GM18511 (cell line): ENCODE results near the gene MEIS3.

Source experiments
- ATAC-seq: cut with Tn5 transposase; IDR thresholded peaks from one replicate; pipeline ENCODE4 v1.9.1; 2021; ENCODE audit warnings: mild to moderate bottlenecking, moderate library complexity; ENCODE audit not compliant: unreplicated experiment

MEIS3 gene

DNA sequence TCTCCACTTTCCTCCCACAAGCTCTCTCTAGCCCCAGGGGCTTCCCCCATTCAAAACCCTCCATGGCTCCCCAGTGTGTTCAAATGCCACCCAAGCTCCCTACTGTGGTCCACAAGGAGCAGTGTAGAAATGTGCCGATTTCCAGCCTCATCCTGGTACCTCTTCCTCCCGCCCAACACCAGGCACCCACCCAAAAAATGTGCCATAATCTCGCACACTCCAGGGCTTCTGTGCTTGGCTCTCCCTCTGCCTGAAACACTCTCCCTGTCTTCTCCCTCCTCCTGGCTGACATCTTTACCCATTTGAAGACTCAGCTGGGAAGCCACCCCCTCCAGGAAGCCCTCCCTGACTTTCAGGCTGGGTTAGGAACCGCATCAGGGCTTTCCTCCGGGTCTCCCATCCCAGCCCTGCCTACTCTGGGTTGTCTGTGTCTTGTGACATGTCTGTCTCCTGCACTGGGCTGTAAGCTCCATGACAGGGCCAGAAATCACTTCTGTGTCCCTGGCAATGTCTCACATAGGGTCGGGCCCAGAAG is 16.6 kb upstream of the MEIS3 start:
- ATAC-seq, result no peak

DNA sequence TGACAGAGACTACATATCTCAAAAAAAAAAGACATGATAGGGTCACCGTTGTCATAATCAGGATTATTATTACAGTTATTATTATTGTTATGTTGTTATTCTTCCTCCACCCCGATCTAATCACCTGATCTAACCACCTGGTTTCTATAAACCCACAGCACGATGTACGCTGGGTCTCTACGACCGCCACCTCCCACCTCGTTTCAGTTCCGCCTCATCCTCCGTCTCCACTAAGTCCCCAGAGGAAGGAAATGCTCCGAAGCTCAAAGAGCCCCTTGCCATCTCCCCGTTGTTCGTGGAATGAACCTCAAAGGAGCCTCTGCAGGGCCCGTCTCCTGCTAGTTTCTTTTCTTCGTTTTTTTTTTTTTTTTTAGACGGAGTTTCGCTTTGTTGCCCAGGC is 15.9 kb upstream of the MEIS3 start:
- ATAC-seq, result no peak

DNA sequence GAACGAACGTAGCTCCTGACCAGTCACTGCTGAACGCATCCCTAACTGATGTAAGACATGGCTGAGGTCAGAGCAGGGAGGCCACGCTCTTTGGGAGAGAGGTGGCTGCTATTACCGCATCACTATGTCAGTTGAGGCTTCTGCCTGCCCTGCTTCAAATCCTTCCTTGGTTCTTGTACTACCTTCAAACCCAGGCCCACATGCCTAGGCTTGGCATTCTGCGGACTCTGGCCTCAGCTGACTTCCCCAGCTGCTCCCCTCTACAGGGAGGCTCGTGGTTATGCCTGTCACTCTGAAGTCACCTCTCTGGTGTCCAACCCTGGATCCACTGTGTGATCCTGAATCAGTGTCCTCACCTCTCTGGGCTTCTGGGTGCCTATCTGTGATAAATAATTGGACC is 14.8 kb upstream of the MEIS3 start:
- no peak for ATAC-seq

GRCh38 chr19:47433121-47433520 is 13.8 kb upstream of the MEIS3 start:
- no peak for ATAC-seq

GRCh38 chr19:47432499-47432898 is 13.2 kb upstream of the MEIS3 start:
- ATAC-seq, result no peak

- no peak for ATAC-seq
Observed at GRCh38 chr19:47432091-47432490, 12.8 kb upstream of the MEIS3 start.

DNA sequence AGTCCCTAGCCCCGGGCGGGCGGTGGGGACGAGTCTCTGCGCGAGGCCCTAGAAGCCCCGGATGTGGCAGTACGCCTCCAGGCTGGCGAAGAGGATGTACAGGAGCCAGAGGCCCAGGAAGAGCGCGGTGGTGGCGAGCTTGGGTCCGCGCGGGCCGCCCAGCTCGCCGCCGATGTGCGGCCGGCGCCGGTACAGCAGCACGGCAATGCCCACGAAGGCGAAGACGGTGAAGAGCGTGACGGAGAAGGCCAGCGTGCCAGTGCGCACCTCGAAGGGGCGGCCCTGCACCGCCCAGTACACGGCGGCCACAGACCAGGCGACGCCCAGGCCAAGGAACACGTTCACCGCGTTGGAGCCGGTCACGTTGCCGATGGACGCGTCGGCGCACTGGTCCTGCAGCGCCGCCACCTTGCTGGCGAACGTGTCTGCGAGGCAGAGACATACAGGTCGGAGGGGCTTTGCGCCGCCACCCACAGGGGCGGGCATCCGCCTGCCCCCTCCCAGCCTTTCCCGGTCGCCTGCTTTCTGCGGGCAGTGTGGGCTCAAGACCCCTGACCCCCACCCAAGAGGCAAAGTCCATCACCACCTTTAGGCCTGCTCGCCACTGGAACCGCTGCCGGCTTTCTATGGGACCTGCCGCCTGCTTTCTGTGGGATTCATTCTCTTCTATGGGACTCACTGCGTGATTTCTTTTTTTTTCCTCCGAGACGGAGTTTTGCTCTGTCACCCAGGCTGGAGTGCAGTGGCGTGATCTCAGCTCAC is 10.9 kb upstream of the MEIS3 start:
- no peak for ATAC-seq

DNA sequence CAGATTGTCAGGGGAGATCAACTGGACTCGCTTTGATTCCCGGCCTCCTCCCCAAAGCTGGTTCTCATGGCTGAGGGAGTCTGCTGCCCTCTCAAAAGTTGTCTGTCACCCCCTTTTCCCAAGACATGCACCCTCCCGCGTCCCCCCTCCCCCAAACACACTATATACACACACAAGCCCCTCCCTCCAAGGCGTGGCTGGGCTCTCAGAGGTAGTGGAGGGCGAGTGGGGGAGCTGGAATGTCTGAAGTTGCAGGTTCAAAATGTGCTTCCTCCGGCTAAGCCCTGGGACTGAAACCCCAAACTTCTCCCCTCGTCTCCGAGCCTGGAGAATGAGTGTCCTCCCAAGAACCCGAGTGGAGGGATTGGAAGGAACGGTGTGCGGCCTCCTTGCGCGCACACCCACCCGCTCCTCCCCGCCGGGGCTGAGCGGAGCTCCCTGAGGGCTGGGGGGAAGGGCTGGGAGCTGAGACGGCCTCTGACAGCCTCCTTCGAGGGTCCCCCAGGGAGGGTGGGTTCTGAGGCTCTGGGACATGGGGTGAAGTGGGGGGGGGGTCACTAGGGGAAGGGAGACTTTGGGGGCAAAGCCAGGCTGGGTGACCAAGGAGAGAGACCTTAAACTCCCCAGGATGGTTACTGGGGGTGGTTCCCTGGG is 9.9 kb upstream of the MEIS3 start:
- ATAC-seq, result no peak

DNA sequence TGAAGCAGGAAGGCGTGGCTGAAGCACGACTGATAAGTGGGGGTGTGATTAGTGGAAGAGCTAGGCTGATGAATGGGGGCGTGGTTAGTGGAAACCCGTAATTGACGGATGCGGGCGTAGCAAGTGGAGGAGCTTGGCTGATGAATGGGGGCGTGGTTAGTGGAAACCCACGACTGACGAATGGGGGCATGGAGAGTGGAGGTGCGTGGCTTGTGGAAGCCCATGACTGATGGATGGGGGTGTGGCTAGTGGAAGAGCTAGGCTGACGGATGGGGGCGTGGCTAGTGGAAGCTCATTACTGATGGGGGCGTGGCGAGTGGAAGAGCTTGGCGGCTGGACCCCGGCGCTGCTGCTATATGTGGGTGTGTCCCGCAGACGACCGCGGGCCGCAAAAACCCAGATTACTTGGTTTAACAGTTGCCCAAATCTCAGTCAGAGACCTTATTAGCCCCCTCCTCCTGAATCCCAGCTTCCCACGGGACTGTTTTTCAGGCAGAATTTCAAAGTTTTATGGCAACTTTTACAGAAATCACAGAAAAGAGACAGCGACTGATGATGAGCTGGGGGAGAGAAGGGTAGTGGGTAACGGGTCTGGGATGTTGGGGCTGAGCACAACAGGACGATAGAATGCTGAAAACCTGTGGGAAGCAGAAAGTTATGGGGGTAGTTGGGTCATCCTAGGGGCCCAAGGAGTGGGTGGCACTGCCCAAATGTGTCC is 9.0 kb upstream of the MEIS3 start:
- no peak for ATAC-seq

DNA sequence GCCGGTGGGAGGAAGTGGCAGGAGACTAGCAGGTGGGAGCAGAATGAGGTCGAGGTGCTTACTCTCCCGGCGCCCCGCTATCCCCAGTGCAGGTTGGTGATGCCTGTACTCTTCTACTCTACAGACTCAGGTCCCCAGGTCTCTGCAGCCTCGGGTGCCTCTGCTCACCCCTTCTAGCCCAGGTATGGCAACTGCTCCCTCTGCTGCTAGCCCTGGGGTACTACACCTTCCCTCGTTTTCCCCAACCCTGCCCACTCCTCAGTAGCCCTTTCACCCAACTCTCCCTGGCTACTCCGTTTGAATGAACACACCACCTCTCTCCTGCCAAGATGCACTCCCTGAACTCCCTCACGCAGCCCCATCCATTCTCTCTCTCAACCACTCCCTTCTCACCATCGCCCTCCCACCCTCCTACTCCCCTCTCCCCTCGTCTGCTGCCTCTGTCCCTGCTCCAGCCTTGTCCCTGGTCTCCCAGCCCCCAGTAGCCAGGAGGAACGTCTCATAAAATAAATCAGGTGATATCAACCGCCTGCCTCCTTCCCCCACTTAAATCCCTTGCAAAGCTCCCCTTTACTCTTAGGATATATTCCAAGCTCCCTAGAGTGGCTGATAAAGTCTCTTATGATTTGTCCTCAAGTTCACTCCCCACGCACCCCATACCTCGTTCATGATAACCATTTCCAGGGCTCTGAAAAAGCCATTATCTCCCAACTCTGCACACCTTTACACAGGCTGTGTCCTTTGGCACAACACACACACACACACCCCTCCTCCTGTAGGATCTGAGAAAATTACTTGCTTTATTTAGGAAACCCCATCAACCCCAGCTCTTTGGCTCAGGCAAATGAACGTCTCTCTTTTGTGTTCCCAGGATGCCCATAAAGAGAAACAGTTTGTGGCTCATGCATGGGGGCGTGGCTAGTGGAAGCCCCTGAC is 8.2 kb upstream of the MEIS3 start:
- no peak for ATAC-seq

DNA sequence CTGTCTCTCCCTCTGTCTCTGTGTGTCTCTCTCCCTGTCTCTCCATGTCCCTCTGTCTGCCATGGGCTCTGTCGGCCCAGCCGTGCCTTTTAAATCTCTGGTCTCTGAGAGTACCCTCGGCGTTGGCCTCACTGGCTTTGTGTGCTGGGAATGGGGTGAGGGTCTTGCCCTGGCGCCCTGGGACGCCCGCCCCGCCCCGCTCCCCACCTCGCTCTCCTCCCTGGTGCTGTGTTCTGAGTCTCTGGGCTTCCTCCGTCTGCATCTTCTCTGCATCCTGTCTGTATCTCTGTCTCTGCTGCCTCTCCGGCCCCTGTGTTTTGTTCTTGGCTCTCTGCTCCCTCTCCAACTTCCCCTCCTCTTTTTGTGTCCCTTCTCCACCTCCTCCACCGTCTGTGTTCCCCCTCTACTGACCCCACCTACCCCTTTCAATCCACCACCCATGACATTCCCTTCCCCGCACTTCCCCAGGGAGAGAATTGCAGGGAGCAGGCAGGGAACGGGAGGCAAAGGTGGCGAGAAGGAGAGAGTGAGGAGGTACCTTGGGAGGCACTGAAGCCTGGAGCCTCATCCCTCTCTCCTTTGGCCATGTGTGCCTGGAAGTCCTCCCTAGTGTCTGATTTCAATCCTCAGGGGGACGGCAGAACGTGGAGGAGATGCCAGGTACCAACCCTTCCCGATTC is 4.0 kb upstream of the MEIS3 start:
- no peak for ATAC-seq

DNA sequence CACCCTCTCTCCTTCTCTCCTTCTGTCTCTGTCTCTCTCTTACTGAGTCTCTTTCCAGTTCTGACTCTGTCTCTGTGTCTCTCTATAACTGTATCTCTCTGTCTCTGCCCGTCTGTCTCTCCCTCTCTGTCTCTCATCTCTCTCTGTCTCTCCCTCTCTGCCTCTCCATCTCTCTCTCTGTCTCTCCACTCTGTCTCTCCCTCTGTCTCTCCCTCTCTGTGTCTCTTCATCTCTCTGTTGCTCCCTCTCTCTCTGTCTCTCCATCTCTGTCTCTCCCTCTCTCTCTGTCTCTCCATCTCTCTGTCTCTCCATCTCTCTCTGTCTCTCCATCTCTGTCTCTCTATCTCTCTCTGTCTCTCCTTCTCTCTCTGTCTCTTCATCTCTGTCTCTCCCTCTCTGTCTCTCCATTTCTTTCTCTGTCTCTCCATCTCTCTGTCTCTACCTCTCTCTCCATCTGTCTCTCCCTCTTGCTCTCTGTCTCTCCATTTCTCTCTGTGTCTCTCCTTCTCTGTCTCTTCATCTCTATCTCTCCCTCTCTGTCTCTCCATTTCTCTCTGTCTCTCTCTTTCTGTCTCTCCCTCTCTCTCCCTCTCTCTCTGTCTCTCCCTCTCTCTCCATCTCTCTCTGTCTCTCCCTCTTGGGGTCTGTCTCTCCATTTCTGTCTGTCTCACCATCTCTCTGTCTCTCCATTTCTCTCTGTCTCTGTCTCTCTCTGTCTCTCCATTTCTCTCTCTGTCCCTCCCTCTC is 3.3 kb upstream of the MEIS3 start:
- no peak for ATAC-seq

- ATAC-seq, result no peak
Observed at GRCh38 chr19:47421844-47422395, 2.6 kb upstream of the MEIS3 start.

DNA sequence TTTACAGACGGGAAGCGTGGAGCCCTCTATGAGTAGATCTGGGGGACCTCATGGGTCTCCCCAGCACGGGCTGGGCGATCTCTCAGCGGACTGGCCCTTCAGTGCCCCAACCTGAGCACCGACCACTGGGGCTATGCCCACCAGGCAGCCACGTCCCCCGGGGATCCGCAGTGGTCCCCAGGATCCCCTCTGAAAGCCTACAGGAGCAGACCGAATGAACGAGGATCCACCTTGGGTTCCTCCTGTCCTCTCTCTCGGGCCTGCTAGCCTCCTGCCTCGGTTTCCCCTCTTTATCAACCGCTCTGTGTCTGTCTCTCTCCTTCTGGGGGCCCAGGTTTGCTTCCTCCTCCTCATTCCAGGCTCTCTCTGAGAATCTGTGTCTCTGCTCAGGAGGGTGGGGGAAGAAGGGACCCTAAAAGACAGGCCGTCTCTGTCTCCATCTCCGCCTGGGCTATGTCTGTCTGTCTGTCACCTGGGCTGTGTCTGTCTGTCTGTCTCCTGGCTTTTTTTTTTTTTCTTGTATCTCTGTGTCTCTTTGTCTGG is 2.0 kb upstream of the MEIS3 start:
- ATAC-seq, result no peak

GRCh38 chr19:47419789-47420188 is 462 bp upstream of the MEIS3 start:
- no peak for ATAC-seq

- no peak for ATAC-seq
Observed at GRCh38 chr19:47418692-47419029, 666 bp downstream of the MEIS3 start.

- no peak for ATAC-seq
Observed at GRCh38 chr19:47417746-47418691, 1.3 kb downstream of the MEIS3 start.
